GM12872 (cell line): ENCODE measurements around the gene CD38.

Source experiments
- CTCF ChIP-seq: IDR thresholded peaks from 3 replicates; pipeline ENCODE4 v1.5.1; 2011; ENCODE audit warnings: low read depth, mild to moderate bottlenecking, low read length, moderate library complexity; ENCODE audit not compliant: insufficient read depth

CD38 gene

GRCh38 chr4:15891312-15891711 is 113.2 kb downstream of the CD38 start:
- no peak for TF ChIP-seq CTCF

GRCh38 chr4:15893962-15894361 is 115.8 kb downstream of the CD38 start:
- TF ChIP-seq CTCF = no peak

- no peak for TF ChIP-seq CTCF
These were observed 116.3 kb downstream of the CD38 start for GRCh38 chr4:15894393-15894792.

- TF ChIP-seq CTCF = no peak
These were observed 117.1 kb downstream of the CD38 start for GRCh38 chr4:15894921-15895916.

- no peak for TF ChIP-seq CTCF
These were observed 119.4 kb downstream of the CD38 start for GRCh38 chr4:15897577-15897976.

- TF ChIP-seq CTCF = no peak
These were observed 120.8 kb downstream of the CD38 start for GRCh38 chr4:15898902-15899301.

GRCh38 chr4:15899511-15899910 is 121.4 kb downstream of the CD38 start:
- TF ChIP-seq CTCF = no peak
